ENCODE results near the gene HTR2B.
"Not testable (repeated sequence)": the region's sequence is repeated elsewhere in the genome, so short reads cannot be mapped to it uniquely, and the experiment has no call there.

Gene HTR2B

DNA sequence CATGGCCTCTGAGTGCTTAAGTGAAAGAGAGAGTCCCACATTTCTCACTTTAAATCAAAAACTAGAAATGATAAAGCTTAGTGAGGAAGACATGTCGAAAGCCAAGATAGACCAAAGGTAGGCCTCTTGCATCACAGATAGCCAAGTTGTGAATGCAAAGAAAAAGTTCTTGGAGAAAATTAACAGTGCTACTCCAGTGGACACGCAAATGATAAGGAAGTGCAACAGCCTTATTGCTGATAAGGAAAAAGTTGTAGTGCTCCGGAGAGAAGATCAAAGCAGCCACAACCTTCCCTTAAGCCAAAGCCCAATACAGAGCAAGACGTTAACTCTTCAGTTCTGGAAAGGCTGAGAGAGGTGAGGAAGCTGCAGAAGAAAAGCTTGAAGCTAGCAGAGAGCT lies 36.1 kb downstream of the HTR2B start:
- no peak for DNase-seq

DNA sequence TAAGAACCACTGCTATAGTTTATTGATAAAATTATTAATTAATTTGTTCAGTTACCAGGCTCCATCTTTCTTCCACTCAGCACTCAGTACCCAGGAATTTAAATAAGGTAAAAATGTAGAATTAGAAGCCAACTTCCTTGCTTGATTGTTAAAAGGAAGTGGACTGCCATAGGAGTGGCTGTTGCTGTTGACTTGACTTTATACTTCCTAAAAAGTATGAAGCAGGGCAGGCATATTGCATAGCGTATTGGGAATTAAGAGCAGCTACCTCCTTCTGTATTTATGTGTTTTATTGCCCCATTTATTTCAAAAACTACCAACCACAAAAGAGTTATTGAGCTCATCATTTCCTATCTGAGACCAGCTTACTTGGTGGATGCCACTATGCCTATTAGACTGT lies 40.3 kb downstream of the HTR2B start:
- no peak for DNase-seq

DNA sequence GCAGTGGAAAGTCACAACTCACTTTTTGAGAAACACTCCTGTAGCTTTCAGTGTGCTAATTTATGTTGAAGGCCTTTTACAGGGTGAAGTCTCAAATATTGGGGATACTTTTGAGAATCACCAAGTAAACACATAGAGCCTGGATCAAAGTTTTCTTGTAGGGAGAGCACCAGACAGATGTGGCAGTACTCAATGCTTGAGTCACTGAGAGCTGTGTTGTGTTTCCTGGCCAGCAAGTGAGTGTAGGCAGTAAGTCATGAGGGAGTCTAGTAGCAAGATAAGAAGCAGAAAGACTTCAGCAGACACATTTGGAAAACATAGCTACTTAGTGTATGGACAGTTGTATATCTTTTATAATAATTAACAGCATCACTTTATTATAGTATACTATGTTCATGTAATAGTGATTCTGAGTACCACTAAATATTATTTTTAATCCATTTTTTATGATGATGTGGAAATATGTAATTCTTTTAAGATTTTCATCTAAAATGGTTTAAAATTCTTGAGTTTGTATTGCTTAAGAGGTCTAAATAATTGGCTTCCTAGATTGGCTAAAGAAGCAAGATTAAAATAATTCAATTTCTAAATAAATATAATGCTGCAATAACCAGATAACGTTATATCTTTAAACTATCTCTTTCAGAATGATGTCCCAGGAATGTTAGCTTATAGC lies 55.3 kb downstream of the HTR2B start:
- DNase-seq = no peak

DNA sequence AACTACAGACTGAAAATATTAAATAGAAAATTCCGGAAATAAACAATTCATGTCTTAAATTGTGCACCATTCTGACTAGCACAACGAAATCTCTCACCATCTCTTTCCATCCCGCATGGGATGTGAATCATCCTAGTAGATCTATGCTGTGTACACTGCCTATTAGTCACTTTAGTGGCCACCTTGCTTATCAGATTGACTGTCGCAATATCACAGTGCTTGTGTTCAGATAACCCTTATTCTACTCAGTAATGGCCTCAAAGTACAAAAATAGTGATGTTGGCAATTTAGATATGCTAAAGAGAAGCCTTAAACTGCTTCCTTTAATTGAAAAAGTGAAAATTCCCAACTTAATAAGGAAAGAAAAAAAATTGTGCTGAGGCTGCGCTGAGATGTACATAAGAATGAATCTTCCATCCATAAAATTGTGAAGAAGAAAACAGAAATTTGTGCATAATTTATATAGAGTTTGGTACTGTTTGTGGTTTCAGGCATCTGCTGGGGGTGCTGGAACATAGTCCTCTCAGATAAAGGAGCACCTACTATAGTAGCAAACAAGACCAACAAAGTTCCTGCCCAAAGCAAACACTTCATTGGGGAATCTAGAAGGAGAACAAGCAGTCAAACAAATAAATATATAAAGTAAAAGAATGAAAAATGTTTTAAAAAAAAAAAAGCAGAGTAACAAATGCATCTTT lies 56.2 kb downstream of the HTR2B start:
- DNase-seq = no peak

DNA sequence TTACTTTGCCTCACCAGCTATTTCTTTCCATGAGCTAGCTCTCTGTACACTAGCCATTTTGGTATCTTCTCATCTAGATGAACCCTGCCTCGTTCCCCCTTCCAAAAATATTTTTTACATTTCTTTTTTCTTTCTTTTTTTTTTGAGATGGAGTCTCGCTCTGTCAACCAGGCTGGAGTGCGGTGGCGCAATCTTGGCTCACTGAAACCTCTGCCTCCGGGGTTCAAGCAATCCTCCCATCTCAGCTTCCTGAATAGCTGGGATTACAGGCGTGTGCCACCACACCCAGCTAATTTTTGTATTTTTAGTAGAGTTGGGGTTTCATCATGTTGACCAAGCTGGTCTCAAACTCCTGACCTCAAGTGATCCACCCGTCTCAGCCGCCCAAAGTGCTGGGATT lies 57.3 kb downstream of the HTR2B start:
- not testable (repeated sequence) for DNase-seq

DNA sequence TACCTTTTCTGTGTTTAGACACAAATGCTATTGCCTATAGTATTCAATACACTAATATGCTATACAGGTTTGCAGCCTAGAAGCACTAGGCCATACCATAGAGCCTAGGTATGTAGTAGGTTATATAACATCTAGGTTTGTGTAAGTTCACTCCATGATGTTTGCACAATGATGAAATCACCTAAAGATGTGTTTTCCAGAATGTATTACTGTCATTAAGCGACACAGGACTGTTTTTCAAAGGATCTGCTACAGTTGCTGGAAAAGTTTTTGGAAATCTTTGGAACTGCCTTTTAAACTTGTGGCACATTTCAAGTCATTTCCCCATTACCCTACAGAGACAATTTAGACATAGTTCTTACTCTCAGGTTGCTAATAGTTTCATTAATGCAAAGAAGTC lies 58.9 kb downstream of the HTR2B start:
- DNase-seq = no peak

DNA sequence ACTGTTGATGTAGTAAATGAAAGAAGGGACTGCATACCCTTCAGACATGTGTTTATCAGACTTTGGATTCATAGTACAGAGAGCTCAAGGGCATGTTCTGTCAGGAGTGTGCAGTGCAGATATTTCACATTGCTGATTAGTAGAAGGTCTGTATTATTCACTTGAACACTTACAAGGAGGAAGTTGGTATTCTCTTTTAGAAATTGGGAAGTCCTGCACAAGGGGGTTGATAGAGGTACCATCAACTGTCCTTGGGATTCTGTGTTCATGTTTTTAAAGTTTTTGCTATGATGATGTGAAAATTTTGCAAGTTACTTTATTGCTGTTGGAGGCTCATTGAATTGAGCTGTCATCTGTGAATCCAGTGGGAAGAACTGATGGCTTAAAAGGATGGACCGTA lies 61.5 kb downstream of the HTR2B start:
- no peak for DNase-seq

DNA sequence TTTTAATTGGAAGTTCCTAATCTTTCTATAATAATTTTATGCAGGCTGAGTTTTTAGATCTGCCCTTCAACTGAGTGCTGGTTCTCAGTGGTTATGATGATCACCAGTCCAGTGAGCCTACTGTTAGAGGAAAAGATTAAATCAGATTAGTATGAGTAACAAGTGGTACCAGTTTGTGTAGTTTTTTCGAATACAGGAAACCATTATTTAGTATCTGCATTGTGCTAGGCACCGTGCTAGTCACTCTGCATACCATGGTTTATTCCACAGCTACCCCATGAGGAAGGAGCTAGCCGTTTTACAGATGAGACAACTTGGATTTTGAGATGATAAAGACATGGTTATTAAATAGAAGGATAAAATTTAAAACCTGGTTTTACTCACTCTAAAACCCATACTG lies 62.1 kb downstream of the HTR2B start:
- DNase-seq = no peak

DNA sequence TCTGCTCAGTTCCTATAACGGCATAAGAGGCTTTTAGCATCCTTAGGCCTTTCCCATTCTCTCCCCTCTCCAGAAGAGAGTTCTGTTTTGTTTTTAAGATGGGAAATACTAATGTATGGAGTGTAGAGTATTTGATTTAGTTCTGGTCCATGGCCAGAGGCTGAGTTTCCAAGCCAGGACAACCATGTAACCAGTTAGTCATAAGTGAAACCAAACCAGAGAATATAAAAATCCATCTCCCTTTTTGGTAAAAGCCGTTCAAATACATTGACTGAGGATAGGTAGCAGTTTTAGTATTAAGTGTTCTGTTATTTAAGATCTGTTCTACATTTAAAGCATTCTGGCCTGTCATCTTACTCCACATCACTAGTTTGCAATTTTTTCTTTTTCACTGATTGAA lies 65.1 kb downstream of the HTR2B start:
- DNase-seq = no peak

DNA sequence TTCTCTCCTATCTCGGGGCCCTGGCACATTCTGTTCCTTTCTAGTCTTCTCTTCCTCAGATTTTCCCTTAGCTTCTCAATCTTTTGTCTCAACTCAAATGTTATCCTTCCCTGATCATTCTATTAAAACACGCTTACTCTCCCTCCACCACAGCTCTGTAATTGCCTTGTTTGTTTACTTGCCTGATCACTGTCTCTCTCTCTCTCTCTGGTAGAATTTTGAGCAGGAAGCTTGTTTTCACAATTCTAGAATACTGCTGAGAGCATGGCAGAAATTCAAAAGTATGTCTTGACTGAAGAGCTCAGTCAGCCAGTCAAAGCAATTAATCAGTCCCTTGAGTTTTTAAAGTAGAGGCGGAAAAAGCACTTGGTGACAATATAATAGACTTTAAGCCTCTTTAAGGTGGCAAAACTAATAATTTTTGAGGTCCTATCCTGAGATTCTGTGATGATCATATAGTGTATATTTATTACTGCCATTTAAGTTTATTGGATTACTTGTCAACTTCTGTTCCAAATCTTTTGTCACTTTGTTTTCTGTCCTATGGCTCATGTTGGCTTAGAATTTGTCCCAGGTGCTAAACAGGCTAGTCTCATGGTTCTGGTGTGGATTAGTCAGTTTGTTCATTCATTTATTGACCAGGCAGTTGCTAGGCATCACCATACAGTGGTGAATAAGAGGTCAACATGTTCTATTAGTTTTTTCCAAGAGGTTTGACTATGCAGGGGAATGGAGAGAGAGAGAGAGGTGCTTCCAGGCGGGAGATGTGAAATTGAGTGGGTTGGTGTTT lies 65.9 kb downstream of the HTR2B start:
- DNase-seq = no peak
